Tibial nerve (tissue), 4 donors: ENCODE results near the gene HSCB. TPM values are rescaled to one million over a fixed set of nuclear protein-coding genes. Genes with fewer than 3 reads are reported as not detected.

ENCODE experiments used
- DNase-seq, 2 donors: peaks; one replicate each; pipeline ENCODE4 v3.0.0-alpha.2; 2019; ENCODE audit warnings: low spot score in 2 of 2
- H3K27ac ChIP-seq, 4 donors: fragments of 200-600 bp; sonication (generic) in 3 of 4; one replicate each; pipeline ENCODE4 v1.5.1; 2017 to 2019; ENCODE audit warnings: mild to moderate bottlenecking in 1 of 4
- H3K27me3 ChIP-seq, 2 donors: fragments of 200-600 bp; sonication (generic) in 1 of 2; one replicate each; pipeline versions ENCODE4 v1.5.1 to v1.6.0; 2017 to 2019
- H3K36me3 ChIP-seq, 3 donors: fragments of 200-600 bp; sonication (generic); one replicate each; pipeline ENCODE4 v1.5.1; 2018 to 2019
- H3K4me1 ChIP-seq, 4 donors: fragments of 200-600 bp; sonication (generic) in 3 of 4; one replicate each; pipeline ENCODE4 v1.5.1; 2017 to 2019
- H3K4me3 ChIP-seq, 4 donors: fragments of 200-600 bp; sonication (generic) in 3 of 4; one replicate each; pipeline ENCODE4 v1.5.1; 2017 to 2019; ENCODE audit warnings: mild to moderate bottlenecking in 1 of 4, moderate library complexity in 1 of 4
- H3K9me3 ChIP-seq, 4 donors: fragments of 200-600 bp; sonication (generic) in 3 of 4; one replicate each; pipeline ENCODE4 v1.5.1; 2017 to 2019
- EP300 ChIP-seq, 2 donors: sonication (generic); formaldehyde crosslinking; IDR thresholded peaks; one replicate each; pipeline ENCODE4 v1.6.1; 2017; ENCODE audit warnings: antibody characterized with exemption in 2 of 2, mild to moderate bottlenecking in 1 of 2
- POLR2A ChIP-seq, 2 donors: fragments of 450-650 bp; IDR thresholded peaks; one replicate each; pipeline ENCODE4 v1.6.1; 2017; ENCODE audit warnings: antibody characterized with exemption in 2 of 2, mild to moderate bottlenecking in 2 of 2, moderate library complexity in 2 of 2
- WGBS, 2 donors: methylation state at CpG; one replicate each; pipeline ENCODE4 v1.1.5; 2018; 5-methylcytosine and 5-hydroxymethylcytosine counted together
- total RNA-seq, 4 donors: library from RNA; depleted of rRNA; stranded (reverse); fragments of >200 nt; gene quantifications; one replicate each; pipeline ENCODE4 v1.1.0, GENCODE V29; 2016
- TF ChIP-seq, protein P1 (sequence below), 5 experiments: fragments of 200-600 bp in 3 of 5; fragments of 450-650 bp in 2 of 5; sonication (generic) in 3 of 5; IDR thresholded peaks; one replicate each; pipeline ENCODE4 v1.5.1; 2016 to 2019; ENCODE audit warnings: antibody characterized with exemption in 5 of 5, mild to moderate bottlenecking in 3 of 5, moderate library complexity in 2 of 5

HSCB gene
- total RNA-seq, 4 donors from 2014 or later: 20.0 to 38.7 (median 27.0) TPM

- TF ChIP-seq, protein P1, sequence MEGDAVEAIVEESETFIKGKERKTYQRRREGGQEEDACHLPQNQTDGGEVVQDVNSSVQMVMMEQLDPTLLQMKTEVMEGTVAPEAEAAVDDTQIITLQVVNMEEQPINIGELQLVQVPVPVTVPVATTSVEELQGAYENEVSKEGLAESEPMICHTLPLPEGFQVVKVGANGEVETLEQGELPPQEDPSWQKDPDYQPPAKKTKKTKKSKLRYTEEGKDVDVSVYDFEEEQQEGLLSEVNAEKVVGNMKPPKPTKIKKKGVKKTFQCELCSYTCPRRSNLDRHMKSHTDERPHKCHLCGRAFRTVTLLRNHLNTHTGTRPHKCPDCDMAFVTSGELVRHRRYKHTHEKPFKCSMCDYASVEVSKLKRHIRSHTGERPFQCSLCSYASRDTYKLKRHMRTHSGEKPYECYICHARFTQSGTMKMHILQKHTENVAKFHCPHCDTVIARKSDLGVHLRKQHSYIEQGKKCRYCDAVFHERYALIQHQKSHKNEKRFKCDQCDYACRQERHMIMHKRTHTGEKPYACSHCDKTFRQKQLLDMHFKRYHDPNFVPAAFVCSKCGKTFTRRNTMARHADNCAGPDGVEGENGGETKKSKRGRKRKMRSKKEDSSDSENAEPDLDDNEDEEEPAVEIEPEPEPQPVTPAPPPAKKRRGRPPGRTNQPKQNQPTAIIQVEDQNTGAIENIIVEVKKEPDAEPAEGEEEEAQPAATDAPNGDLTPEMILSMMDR (IDR thresholded peaks at IDR 0.05): no peak
- TF ChIP-seq EP300 (IDR thresholded peaks at IDR 0.05): no peak
- no peak for TF ChIP-seq POLR2A (IDR thresholded peaks at IDR 0.05)
- Histone ChIP-seq H3K27me3 (no peaks in the 10 kb centered on the region), H3K4me3 (no peak overlapping the region), H3K36me3 (peaks cover 0 to 7% (median 0%) of the 10 kb centered on the region in 3 donors), H3K9me3 (no peaks in the 10 kb centered on the region), H3K27ac (peak overlapping the region in 2 of 4 donors; percentile 76 to 87), H3K4me1 (peaks cover 0 to 32% (median 7%) of the 10 kb centered on the region in 4 donors)
- no peak for DNase-seq
Observed at GRCh38 chr22:28710107-28710506, 31.7 kb upstream of the HSCB start.

DNA sequence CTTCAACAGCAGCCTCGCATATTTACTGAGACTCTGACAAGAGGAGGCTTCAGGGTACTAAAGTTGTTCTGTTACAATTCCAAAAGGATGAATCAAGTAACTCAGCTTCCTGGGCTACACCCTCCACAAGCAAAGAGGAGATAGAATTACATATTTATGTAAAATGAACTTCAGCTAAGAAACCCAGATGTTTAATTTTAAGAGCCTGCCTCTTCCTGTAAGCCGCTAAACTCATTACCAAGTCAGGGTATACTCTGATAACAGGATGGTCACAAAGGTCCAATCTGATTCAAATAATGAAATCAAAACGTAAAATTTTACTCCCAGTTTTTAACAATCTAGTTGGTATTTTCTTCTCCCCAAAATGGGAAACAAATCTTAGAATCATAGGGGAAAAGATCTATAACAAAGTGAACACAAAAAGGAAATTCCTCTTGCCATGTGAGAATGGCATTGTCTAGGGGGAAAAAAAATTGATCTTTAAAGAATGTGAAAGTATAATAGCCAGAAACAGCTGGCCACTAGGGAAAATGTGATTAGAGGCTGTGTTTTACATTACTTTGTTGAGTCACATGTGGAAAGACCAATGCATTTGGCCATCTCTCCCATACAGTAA, 31.2 kb upstream of the HSCB start:
- peaks cover 0 to 32% (median 7%) of the 10 kb centered on the region in 4 donors for H3K4me1 ChIP-seq
- H3K4me3 ChIP-seq: no peak overlapping the region
- no peak for DNase-seq
- peaks cover 0 to 7% (median 0%) of the 10 kb centered on the region in 3 donors for H3K36me3 ChIP-seq
- H3K27ac ChIP-seq: peak overlapping the region in 3 of 4 donors; percentile 37 to 87 (median 76)
- TF ChIP-seq EP300 (IDR thresholded peaks at IDR 0.05) (no peak), POLR2A (IDR thresholded peaks at IDR 0.05) (no peak)
- TF ChIP-seq, protein P1 (IDR thresholded peaks at IDR 0.05): no peak
- 42 to 46% methylated on average over 3 of the region's 3 CpGs for WGBS, 2 donors
- H3K9me3 ChIP-seq: no peaks in the 10 kb centered on the region
- no peaks in the 10 kb centered on the region for H3K27me3 ChIP-seq

DNA sequence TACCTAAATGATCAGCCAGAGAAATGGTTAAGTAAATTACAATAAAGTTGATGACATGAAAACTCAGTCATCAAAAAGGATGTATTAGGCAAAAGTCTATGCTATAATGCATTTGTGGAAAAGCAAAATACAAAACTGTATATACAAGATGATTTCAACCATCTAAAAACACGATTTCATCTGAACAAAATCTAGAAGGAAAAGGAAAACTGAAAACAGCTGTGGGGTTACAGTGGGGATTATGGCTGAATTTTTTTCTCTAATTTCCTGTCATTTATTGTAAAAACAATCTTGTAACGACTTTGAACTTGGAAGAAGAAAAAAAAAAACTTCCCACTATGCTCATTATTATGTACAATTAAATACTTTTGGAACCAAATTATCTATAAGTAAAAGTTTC, 30.5 kb upstream of the HSCB start:
- H3K9me3 ChIP-seq: no peaks in the 10 kb centered on the region
- 19 to 35% methylated on average over 2 of the region's 2 CpGs for WGBS, 2 donors
- no peak overlapping the region for H3K4me3 ChIP-seq
- peak overlapping the region; percentile 47 to 87 (median 71) for H3K27ac ChIP-seq
- H3K27me3 ChIP-seq: no peaks in the 10 kb centered on the region
- no peak for DNase-seq
- TF ChIP-seq, protein P1 (IDR thresholded peaks at IDR 0.05): no peak
- no peak for TF ChIP-seq POLR2A (IDR thresholded peaks at IDR 0.05)
- H3K4me1 ChIP-seq: peaks cover 0 to 32% (median 7%) of the 10 kb centered on the region in 4 donors
- peaks cover 0 to 6% (median 0%) of the 10 kb centered on the region in 3 donors for H3K36me3 ChIP-seq

GRCh38 chr22:28711820-28712777, 29.7 kb upstream of the HSCB start:
- Histone ChIP-seq H3K27ac (peak overlapping the region; percentile 47 to 87 (median 71)), H3K36me3 (no peaks in the 10 kb centered on the region), H3K4me3 (peak overlapping the region in 2 of 4 donors; percentile 6 to 34), H3K27me3 (no peaks in the 10 kb centered on the region), H3K9me3 (no peaks in the 10 kb centered on the region), H3K4me1 (peaks cover 0 to 32% (median 7%) of the 10 kb centered on the region in 4 donors)
- peak in 1 of 2 donors; percentile 73 for TF ChIP-seq EP300 (IDR thresholded peaks at IDR 0.05)
- TF ChIP-seq, protein P1 (IDR thresholded peaks at IDR 0.05): peak in 1 of 5 experiments; percentile 23
- no peak for TF ChIP-seq POLR2A (IDR thresholded peaks at IDR 0.05)
- 21% methylated on average over 6 of the region's 6 CpGs for WGBS, 2 donors
- peak in 1 of 2 donors; percentile 29 for DNase-seq
